HL-60 (cell line): ENCODE measurements around the gene LSM4.

Experiments
- CTCF ChIP-seq: IDR thresholded peaks from one replicate; pipeline ENCODE4 v1.5.1; 2011; ENCODE audit warnings: low read length, control low read depth, inconsistent platforms; ENCODE audit not compliant: insufficient read depth
- REST ChIP-seq: IDR thresholded peaks from 2 replicates; pipeline ENCODE4 v1.6.1; 2012; ENCODE audit warnings: low read depth; ENCODE audit not compliant: insufficient replicate concordance

- TF ChIP-seq CTCF, result no peak
- no peak for TF ChIP-seq REST
These were observed 45.8 kb upstream of the LSM4 start for GRCh38 chr19:18368504-18369222.
